Effector CD4-positive, alpha-beta T cell (primary cell): ENCODE results near the gene HIGD1A.
A peak's percentile ranks its signal among the peaks of the same experiment; 100 is the strongest.

Source experiments
- DNase-seq: peaks from one replicate; pipeline ENCODE4 v3.0.0-alpha.2; 2020

Gene HIGD1A

GRCh38 chr3:42753757-42754156 is 50.5 kb downstream of the HIGD1A start:
- DNase-seq = no peak

DNA sequence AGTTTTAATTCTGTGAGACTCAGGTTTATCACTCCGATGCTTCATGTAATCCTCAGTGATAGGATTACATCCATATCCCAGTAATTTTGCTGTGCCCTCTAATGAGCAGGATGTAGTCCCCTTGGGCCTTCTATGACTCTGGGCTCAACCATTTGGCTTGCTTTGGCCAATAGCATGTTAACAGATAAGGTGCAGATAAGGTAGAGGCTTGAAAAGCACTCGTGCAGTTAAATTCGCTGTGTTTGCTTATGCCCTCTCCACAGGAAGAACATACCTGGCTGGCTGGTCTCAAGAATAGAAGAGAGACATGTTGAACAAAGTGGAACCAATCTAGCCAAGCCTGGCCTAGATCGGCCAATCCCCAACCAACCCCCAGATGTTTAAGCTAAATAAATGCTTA is 51.3 kb downstream of the HIGD1A start:
- no peak for DNase-seq

DNA sequence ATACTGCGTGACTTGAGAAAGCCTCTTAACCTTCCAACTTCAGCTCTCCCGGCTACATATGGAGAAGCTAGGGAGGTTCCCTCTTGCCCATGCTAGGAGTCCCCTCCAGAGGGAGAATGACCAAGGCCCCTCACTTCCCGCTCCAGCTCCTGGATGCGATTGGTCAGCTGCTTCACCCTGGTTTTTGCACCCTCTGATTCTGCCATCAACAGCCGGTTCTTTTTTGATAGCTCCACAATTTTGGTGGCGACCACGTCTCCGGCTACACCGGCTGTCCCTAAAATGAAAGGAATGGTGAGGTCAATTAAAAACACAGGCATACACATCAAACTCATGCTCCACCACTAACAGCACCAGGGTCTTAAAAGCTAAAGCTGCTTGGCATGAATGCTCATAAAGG is 51.8 kb downstream of the HIGD1A start:
- no peak for DNase-seq

DNA sequence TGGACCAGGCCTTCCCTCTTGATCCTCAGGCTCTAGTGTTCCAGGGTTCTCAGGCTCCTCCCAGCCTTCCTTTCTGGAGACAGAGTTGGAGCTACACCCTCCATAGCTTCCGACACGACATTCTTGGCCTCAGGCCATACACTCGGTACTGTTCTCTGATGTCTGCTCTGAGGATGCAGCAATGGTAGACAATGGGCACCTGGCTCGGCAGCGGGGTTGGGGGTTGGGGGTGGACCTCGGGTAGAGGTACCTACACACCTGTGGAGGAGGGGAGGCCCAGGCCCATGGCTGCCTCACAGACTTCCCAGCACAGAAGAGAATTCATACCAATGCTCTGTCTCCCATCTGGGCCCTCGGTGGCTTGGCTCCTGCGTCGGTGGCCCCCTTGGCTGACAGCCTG is 52.7 kb downstream of the HIGD1A start:
- no peak for DNase-seq

DNA sequence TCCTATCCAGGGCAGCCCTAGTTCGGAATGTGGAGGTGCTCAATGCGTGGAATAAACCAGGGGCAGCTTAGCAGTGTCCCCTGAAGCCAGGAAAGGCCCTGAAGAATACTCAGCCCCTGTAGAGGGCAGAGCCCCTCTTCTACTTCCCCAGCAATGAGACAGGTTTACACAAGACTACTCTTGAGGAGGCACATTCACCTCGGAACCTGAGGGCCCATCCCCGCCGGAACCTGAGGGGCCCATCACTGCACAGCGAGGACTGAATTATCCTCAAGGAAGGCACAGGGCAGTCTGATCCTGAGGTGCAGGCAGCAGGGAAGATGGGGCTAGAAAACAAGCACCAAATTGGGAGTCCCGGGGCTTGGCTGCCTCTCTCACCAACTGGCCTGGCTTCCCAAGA is 53.5 kb downstream of the HIGD1A start:
- DNase-seq = no peak

DNA sequence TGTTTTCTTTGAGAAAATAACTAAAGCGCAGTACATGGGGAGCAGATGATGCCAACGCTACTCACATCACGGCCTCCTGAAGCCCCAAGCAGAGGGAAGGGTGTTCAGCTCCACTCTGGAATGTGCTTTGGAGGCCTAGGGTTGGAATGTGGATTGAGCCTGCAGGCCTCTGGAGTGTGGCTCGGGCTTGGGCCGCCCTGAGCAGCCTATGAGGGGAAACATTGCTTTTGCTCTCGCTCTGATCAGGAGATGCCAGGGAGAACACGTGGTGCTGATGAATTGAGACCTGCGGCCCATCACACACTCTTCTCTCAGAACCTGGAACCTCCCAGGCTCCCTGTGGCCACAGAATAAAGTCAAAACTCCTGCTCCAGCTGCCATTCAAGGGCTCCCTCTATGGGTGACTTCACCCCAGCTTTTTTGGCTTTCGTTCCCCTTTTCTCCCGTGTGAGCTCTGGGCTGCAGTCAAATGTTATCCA is 54.5 kb downstream of the HIGD1A start:
- no peak for DNase-seq

DNA sequence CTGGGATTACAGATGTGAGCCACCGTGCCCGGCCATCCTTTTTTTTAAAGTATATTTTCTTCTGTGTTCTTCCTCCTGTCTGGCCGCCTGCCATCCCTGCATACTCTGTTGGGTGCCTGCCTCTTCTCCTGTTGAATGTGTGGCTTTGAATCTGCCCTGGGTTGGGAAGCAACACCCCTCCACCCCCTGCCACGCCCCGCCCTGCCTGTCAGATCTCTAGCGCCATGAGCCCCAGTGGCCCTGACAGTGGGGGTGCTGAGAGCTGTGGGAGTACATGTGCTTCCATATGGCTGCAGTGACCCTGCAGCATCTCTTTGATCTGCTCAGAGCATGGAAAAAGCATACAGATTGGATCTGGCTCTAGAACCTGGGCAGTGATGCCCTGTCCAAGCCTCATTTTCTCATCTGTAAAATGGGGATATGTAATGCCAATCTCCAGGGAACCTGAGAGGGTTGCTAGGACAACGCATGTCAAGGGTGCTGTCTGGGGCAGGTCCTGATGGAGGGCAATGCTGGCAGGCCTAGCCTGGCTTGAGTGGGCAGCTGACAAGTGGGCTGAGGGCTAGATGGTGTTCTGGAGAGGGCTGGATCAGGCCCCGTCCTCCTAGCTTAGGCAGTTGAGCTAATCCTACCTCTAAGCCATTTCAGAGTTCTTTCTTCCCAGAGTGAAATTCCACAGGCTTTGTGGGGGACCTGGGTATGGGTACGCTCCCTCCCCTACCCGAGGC is 55.1 kb downstream of the HIGD1A start:
- no peak for DNase-seq

DNA sequence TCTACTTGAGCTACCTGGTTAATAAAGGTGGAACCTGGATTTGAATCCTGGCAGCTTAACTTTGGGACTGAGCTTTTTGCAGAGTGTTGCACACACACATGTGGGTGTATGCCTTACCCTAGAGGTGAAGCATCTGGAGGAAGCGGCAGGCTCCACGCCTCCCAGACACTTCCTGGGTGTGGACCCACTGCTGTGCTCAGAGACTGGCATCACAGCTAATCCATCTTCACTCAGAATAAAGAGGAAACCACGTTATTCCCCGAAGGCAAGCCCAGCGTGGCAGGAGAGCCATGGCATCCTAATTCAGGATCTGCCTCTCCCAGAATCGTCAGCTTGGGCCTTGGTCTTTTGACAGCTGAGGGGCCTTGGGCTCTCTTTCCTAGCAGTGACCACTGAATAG is 56.7 kb downstream of the HIGD1A start:
- DNase-seq = peak; percentile 13

DNA sequence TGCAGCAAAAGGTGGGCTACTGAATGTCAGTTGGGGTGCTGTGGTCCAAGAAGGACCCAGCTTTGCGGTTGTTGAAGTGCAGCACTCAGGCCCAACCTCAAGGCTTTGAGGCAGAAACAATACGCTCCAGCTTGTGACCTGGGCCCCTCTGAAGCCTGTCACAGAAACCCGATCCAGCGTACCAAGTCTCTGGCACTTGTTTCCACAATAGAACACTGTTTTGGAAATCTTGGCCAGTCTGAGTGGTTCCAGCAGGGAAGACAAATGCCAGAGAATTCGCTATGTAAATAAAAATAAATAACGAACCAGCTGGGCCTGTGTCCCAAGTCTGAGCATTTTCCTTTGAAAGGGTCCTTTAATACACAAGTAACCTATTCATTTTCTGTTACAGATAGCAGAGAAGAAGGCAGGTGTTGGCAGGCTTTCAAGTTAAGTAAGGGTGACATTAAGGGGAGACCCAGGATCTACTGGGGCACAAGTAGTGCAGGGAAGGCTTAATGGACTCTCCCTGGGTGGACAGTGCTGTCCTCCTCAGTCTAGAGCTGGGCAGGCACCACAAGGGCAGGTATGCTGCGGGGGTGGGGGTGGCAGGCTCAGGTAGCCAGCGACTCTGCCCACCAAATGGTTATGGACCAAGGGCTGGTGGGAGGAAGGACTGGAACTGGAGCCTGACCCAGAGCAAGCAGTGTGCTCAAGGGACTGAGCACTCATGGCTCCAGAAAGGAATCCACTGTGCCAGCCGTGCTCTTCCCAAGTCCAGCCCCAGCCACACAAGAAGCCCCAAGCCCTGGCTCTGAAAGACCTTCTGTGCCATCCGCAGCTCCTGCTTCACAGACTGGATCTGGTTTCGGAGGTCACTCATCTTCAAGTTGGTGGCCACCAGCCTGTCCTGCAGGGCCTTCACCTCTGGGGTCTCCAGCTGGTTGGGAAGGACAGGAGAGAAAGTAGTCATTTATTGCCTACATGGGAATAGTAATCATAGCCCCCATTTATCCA is 57.5 kb downstream of the HIGD1A start:
- DNase-seq = no peak

GRCh38 chr3:42745776-42746454 is 58.4 kb downstream of the HIGD1A start:
- no peak for DNase-seq

- no peak for DNase-seq
Measured at GRCh38 chr3:42745291-42745745, 59.0 kb downstream of the HIGD1A start.

- DNase-seq = no peak
Measured at GRCh38 chr3:42743204-42743995, 60.9 kb downstream of the HIGD1A start.

- DNase-seq = no peak
Measured at GRCh38 chr3:42742688-42743087, 61.6 kb downstream of the HIGD1A start.

- DNase-seq = no peak
Measured at GRCh38 chr3:42742259-42742658, 62.0 kb downstream of the HIGD1A start.

DNA sequence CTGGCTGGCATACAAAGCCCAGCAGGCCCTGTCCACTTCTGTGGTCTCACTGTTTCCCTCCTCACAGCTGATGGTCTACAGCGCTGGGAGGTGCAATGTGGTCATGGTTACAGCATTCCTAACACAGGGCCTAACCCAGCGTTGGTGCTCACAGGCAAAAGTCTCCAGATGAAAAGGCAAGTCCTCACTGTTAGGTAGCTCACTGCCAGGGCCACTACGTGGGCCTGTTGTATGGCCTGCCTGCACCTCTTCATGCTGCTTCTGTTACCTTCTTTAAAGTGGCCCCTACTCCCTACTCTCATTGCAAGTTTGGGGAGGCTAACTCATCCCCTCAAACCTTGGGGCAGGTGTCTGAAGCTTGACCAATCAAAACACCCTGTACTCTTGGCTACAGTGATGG is 62.5 kb downstream of the HIGD1A start:
- DNase-seq = no peak

- no peak for DNase-seq
Measured at GRCh38 chr3:42739401-42740158, 64.7 kb downstream of the HIGD1A start.

DNA sequence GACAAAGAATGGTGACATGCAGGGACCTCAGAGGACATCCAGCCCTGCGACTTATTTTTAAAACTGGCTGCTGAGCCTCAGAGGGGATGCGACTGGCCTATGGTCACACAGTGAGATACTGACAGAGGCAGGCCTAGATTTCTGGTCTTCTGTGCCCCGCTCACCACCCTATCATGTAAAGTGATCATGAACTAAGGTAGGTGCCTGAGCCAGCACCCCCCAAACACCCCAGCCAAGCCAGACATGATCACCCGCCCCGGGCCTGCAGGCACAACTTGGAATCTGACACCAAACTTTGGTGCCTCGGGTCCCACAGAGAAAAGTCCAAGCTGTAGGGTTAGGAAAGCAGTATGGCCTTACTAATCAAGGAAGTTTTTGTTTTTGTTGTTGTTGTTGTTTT is 67.8 kb downstream of the HIGD1A start:
- no peak for DNase-seq

DNA sequence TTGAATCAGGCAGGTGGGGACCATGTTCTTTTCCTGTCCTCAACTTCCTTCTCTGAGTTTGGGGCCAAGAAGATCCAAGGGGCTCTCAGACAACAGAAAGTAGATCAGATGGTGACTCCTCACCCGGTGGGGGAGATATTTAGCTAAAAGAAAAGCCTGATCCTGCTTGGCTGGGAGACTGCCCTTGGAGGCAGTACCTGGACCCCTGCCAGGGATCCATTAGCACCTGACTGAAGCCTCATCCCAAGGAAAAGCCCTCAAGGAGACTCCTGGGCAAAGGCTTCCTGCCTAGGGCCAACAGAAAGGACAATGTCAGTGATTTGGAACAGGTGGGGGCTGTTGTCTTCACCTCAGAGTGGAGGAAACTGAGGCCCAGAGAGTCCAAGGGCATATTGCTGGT is 68.2 kb downstream of the HIGD1A start:
- no peak for DNase-seq

DNA sequence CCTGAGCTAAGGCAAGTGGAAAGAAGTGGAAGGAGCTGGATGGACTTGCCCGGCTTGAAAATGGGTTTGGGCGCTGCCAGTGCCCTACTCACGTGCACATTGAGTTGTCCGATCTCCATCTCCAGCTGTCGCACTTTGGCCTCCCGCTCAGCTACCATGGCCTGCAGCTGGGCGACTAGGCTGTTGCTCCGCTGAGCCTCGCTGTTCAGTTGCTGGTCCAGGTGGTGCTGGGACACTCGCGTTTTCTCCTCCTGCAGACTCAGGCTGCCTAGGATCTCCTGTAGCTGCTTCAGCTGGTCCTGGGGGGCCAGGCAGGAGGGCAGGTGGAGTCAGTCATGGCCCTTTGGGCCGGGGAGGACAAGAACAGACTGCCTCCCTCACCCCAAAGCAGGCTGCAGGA is 68.7 kb downstream of the HIGD1A start:
- no peak for DNase-seq

DNA sequence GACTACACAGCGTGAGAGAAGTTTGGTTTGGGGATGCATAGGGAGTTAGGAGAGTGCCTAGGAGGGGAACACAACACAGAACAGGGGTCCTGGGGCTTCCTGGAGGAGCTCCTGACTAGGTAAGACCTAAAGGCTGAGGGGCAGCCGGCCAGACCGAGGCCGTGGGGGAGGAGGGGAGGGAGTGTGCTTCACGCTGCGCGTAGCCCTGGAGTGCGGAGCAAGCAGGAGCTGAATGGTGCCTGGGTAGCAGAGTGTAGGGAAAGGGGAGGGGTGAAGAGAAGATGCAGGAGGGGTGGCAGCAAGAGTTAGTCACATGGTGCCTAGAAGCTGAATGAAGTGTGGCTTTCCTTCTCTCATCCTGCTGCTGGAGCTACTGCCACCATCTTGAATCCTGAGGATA is 69.3 kb downstream of the HIGD1A start:
- no peak for DNase-seq

- DNase-seq = no peak
Measured at GRCh38 chr3:42734263-42734860, 69.9 kb downstream of the HIGD1A start.
